Measurements from ENCODE around the gene LIG1.

The LIG1 gene

DNA sequence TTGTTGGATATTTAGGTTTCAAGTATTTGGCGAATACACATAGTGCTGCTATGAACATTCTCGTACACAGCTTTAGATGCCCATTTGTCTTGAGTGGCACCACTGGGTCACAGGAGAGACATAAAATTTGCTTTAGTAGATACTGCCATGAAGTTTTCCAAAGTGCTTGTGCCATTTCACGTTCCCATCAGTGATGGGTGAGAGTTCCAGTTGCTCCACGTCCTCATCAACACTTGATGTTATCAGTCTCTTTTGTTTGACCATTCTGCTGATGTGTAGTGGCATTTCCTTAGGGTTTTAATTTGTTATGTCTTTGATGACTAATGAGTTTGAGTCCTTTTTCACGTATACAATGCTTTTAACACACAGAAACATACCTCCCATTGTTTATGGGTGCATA, 11.4 kb upstream of the LIG1 start:
- no peak for DNase-seq

DNA sequence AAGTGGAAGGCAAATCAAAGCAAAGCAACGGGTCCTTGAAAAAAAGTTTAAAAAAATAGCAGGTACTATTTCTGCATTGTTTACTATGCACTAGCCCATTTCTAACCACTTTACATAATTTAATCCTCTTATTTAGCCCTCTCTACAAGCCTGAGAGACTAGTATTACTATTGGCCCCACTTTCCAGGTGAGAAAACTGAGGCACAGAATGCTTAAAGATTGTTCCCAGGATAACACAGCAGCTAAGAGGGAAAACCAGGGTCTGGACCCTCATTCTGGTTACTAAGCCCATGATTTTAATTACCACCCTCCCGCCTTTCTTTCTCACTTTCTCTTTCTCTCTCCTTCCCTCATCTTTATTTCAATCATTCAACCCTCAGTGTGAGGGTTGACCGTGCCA, 6.1 kb upstream of the LIG1 start:
- DNase-seq = no peak

DNA sequence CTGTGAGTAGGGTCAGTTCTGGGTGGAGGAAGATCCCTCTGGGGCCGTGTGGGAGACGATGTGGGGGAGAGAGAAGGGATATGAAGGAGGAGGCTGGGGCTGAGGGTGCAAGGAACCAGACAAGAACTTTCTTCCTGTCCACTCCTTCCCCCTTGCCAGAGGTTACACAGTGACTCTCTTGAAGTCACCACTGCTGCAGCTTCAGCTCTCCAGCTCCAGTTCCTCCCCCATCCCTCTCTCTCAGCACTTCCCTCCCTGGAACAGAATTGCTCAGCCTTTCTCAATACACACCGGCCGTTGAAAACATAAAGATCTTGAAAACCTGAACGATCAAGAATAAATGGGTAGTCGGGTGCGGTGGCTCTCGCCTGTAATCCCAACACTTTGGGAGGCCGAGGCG, 5.4 kb upstream of the LIG1 start:
- no peak for DNase-seq

DNA sequence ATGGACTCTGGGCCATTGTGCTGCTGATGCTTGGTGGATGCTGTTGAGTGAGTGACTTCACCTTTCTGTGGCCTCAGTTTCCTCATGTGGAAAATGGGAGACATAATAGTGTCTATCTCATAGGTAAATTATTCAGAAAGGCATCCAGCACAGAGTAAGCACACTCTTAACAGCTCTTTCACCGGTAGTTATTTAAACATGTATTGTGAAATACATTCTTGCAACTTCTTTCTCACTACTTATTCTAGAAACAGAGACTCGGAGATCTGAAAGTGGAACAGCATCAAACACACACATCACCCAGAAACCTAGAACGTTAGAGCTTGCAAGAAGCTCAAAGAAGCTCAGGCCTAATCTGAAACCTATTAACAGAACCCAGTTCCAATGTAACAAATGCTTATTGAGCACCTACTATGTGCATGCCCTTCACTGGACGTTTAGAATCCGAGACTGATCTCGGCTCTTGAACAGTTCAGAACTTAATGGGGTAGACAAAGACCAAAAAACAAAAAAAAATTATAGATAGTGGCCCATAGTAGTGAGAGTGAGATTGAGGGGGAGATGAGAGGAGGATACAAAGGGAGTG, 4.4 kb upstream of the LIG1 start:
- no peak for DNase-seq

DNA sequence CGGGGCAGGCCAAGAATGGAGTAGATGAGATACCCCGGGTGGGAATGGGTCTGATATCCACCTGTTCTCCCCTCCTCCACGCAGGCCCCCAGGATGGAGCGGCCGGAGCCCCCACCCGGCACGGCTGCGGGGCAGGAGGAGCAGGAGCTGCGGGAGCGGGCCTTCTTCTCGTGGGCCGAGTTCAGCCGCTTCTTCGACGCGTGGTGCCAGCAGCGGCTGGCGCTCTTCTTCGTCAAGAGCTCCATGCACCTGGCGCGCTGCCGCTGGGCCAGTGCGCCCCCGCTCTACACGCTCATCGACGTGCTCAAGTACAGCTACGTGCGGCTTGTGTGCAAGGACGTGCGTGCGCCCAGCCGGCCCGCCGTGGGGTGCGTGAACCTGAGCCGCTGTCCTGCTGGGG, 1.6 kb upstream of the LIG1 start:
- no peak for DNase-seq

DNA sequence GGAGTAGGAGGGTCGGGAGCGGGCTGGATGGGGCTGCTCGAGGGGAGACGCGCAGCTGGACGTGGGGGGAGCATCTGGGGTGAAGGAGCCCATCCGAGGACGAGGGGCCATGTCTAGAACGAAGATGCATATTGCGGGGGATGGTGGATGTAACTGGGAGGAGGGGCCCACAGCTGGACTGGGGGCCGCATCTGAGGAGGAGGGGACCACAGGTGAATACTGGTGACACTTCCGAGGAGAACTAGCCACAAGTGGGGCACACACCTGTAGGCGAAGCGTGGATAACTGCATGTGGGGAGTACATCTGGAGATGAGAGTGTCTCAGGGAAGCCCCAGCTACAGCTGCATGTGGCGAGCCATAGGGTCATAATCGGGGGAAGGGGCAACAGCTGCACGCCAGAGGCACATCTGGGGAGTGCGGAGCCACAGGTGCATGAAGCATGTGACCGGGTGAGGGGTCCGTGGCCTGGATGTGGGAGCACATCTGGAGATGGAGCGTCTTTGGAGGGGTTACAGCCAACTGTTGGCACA, 738 bp upstream of the LIG1 start:
- no peak for DNase-seq

DNA sequence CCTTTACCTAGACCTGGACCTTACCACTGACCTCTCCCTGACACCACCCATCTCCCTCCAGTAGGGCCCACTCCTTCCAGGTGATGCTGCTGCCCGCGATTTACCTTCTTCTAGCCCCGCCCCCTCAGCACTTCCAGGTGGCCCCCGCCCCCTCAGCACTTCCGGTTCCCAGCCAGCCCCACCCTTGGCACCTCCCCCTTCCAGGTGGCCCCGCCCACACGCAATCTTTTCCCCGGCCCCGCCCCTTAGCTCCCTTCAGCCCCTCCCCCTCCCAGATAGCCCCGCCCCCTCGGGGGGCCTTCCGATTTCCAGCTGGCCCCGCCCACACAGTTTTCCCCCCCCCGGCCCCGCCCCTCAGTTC, 586 bp downstream of the LIG1 start:
- DNase-seq = peak; percentile 75

DNA sequence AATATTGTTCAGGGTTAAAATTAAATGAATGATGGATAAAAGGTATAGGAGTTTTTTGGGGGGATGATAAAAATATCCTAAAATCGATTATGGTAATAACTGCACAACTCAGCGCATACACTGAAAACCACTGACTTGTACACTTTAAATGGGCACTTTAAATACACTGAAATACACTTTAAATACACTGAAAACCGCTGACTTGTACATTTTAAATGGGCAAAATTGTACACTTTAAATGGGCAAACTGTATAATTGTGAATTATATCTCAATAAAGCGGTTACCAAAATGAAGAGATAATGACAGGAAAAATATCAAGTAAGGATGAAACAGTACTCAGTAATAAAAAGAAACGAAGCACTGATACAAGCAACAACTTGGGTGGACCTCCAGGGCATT, 1.5 kb downstream of the LIG1 start:
- no peak for DNase-seq

DNA sequence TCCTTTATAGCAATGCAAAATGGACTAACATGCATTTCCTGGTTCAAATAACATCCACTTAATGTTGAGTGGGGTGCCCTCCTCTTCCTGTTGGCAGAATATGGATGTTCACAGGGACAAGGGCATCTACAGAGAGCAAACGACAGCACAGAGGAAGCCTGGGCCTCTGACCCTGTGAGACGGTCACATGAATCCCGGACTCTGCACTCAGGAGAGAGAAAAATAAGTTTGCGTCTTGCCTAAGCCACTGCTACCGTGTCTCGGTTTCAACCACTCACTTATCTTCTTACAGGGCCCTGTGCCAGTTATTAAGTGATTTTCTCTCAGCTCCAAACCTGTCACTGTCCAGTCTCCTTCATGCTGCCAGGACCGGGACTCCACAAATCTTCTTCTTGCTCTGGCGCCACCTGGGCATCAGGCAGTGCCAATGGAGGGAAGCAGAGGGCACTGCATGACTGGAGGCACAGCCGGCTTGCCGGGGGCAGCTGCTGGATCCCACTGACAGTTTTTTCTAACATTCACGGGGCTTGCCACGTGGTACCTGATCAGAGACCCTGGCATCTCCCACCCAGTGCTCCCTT, 11.8 kb downstream of the LIG1 start:
- no peak for DNase-seq

DNA sequence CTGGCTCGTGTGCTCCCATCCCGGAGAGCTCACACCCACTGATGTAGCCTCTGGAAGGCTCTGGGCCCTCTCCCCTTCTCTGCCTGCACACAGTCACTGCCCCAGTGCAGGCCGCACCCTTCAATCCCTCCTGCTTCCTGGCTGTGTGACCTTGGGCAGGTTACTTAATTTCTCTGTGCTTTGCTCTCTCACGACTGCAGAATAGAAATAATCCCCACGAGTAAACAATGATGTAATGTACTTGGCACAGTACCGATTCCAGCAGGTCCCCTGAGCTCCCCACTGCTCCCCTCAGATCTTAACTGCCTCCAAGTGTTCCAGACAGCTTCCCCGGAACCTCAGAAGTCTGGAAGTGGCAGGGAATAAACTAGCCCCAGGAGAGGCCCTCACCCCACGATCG, 16.1 kb downstream of the LIG1 start:
- no peak for DNase-seq

DNA sequence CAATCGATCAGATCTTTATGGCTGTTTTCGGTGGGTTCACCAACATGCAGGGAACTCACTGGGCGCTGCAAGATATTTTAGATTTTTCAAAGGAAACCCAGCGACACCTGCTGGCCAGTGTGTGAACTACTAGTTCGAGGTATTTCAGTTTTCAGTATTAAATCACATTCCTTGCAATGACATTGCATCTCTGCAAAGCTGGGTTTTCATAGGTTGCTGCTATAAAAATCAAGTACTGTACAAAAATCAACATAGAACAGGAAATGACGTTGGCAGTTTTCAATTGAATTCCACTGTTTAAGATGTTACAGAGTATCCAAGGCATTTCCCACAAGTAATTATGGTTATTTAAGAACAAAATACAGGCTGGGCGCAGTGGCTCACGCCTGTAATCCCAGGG, 17.6 kb downstream of the LIG1 start:
- peak; percentile 64 for DNase-seq

DNA sequence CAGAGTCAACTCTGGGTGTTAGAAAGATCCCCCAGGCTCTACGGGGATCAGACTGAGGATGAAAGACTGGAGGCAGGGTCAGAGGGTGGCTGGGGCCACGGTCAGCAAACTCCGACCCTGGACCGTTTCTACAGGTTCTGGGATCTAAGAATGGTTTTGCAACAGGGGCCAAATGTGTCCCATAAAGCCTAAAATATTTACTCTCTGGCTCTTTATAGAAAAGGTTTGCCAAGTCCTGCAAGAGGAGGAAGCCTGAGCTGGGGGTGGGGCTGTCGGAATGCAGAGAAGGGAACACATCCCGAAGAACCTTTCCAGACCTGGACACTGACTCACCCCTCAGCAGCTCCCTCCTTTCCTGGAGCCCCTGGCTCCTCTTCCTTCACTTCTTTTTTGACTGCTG, 20.7 kb downstream of the LIG1 start:
- DNase-seq = no peak

DNA sequence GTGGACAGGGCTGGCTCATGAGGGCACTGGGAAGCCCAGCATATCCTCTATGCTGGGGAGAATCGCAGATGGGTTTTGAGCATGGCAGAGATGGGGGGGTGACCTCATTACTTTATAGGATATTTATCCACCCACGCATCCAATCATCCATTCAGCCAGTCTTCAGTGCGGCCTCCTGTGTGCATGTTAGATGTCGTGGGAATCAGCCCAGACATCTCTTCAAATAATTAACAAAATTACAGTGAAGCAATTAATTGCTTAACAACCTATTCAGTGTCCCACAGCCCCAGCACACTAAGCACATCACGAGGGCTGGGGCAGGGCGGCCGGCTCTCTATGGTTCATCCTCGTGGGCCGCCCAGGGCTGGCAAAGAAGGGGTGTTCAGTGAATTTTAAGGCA, 21.6 kb downstream of the LIG1 start:
- no peak for DNase-seq

DNA sequence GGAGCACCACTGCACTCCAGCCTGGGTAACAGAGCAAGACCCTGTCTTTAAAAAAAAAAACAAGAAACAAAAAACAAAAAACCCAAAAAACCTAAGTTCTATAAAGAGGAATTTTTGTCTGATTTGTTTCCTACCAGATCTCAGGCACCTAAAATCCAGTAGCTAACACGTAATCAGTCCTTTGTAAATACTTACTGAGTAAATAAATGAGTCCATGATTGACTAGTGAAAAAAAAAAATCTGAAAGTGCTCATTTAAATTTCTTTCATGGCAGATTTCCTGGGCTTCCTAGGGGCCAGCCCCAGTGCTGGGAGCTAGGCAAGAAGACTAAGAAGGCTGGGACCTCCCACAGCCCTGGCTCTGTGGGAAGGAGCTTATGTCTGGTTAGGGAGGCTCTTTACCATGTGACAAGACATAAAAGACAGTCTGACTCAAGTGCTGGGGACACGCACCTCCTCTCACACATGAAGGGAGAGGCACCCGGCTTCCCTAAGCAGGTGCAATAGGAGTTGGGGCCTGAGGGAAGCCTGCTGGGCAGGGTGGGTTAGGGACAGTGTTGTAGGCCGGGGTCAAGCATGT, 22.5 kb downstream of the LIG1 start:
- no peak for DNase-seq

DNA sequence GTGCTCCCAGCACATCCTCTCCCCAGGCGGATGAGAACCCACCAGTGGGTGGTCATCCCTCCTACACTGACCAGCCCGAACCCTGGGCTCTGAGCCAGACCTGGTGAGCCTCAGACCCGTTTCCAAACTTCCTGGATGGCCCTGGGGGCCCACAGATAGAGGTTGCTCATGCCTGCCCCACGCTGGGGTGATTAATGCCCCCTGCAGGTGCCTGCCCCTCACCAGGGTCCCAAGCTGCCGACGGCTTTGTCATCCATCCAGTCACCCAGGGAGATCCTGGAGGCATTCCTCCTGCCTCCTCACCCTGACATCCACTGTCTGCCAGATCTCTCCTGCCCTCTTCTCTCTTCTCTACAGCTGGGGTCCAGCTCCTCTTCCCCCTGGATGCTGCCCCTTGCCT, 31.1 kb downstream of the LIG1 start:
- DNase-seq = no peak

DNA sequence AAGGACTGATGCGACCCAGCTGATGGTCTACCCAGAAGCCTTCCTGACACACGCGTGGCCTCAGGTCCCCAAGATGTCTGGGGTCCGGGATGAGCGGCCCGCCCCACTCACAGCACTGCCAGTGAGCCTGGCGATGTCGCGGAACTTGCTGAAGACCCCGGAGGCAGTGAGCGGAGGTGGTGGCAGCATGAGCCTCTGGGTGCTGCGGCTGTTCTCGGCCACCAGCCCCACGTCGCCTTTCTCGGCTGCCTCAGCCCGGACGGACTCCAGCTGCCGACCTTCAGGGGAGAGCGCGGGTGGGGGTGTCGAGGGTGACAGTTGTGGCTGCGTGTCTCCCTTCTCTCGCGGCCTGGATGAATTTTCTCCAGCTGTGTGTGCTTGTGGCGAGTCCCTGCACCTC, 32.7 kb downstream of the LIG1 start:
- DNase-seq = no peak

DNA sequence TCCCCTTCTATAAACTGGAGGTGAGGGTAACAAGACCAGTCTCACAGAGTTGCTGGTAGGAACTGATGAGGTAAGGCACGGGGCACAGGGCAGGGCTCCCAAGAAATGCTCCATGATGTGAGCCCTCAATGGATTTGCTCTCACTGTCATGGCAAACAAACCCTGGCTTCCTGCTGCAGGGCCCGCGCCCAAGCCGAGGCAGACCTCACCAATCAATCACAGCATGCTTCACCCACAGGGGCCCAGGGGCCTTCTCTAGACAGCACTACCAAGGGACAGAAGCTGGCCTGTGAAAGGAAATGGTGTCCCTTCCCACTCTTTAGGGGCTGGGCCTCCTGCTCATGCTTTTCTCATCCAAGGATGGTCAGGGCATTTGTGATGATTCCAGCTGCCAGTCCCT, 33.6 kb downstream of the LIG1 start:
- DNase-seq = no peak

DNA sequence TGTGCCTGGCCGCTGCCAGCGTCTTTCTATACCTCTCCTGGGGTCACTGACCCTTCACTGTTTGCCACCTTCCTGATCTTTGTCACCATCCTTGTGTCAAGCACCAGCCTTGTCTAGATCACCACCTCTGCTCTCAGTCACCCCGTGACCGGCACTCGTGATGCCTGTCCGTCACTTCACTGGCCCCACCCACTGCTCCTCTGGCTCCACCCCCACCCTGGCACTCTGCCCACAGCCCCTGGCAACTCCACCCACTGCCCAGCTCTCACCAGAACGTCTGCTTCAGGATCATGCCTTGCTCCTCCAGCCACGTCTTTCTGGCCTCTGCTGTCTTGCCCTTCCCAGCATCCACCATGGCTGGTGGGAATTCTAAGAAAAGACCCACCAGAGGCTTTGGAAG, 34.7 kb downstream of the LIG1 start:
- DNase-seq = no peak

DNA sequence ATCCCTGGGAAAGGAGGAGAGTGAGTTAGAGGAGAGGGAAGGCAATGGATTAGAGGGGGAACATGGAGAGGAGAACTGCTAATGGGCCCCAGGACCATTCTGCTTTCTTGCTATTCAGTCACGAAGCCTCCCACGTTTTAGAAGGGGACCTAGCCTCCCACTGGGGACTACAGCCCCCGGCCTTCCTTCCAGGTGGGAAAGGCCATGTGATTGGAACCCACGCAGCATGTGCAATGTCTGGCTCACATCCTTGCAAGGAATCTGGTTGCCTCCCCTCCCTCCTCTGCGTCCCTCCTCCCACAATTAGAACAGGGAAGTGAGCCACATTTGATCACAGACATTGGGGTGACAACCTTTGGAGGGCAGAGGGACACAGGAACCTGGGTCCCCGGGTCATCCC, 37.0 kb downstream of the LIG1 start:
- no peak for DNase-seq

DNA sequence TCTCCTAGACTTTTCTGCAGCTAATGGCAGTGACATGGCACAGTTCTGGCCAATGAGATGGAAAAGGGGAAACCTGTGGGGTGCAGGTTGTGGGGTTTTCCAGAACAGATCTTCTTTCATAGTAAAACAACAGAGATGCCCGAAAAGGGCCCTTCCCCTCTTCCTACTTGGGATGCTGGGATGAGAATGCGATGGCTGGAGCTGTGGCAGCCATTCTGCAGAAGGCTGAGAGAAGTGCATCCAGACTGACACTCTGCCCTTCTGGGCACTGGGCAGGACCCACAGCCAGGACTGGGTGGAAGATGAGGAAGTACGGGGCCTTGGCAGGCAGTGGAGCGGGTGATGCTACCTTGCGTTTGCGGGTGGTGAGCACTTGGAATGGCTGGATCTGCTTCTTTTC, 42.6 kb downstream of the LIG1 start:
- DNase-seq = no peak

DNA sequence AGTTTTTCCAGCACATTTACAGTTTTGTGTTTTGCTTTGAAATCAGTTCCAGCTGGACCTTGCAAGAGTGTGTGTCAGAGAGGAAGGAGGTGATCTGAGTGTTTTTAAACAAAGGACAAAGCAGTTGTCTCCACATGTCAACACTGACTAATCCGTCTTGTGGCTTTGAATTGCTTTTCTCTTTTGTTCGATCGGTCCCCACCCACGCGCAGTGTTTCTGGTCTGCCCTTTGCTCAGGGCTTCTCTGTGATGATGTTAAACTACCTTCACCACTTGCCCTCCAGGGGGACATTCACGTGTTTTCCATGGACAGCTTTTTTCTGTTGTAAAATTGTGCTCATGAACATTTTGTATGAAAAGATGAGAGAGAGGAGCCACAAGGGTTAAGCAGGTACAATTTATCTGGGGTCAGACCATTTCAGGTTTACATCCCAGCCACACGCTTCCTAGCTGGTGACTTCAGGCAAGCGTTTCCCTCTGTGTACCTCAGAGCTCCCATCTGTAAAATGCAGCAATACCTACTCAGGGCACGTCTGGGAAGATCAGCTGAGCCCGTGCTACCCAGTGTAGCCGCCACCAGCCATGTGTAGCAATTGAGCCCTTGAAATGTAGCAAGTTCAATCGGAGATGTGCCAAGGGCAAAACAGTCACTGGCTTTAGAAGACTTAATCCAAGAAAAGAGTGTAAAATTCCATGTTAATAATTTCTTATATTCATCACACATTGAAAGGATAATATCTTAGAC, 46.1 kb downstream of the LIG1 start:
- no peak for DNase-seq

DNA sequence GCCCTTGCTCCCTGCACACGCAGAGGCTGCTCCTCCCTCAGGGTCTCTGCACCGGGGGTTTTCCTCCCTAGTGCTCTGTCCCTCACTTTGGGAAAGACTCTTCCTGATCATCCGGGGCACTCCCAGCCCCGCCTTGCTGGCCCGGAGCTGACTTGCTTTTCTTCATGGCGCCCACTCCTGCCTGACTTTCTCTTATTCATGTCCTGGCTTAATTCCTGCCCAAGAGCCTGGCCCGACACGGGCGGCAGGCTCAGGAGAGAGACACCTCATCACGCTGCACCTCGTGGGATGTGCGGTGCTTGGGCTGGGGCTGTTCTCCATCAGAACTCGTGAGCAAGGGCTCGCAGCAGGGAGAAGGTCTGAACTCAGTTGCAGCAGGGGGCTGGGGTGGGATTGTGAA, 47.7 kb downstream of the LIG1 start:
- DNase-seq = no peak

DNA sequence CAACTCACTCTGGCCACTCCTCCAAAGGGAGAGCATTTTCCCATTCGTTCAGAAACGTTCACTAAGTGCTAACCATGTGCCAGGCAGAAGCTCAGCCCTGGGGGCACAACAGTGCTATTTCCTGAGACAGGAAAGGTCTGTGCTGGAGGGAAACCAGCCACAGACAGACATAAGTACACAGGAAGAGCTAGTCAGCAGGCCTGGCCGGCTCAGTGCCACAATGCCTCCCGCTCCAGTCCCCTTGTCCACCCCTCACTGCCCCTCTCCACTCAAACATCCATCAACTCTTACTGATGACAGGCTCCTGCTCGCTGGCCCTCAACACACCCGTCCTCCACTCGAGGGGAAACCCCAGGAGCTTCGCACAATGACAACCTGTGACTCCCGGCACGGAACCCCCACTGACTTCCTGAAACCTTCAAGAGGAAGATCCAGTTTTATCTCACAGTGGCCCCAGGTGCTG, 48.2 kb downstream of the LIG1 start:
- DNase-seq = peak; percentile 49

DNA sequence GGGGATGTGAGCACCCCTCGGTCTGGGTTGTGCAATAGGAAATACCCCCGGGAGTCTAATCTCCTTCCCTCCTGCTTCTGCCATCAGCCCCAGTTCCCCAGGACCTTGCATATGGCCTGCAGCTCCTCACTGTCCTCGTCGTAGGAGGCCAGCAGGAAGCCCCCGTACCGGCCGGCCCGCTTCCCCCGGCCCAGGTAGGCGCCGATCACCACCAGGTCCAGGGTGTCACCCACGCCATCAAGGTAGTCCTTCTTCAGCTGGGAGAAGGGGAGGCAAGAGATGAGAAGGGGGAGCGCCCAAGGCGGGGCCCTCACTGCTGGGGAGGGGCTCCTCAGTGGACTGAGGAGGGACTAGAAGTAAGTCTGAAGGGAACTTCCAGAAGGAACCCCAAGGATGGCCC, 49.1 kb downstream of the LIG1 start:
- no peak for DNase-seq

Data from right forelimb (tissue), 1 donor.